HG03354 (cell line): ENCODE data around the gene PRL.

Experiments used
- ATAC-seq: cut with Tn5 transposase; IDR thresholded peaks from one replicate; pipeline ENCODE4 v1.9.1; 2021; ENCODE audit warnings: mild to moderate bottlenecking; ENCODE audit not compliant: unreplicated experiment, poor library complexity, severe bottlenecking

PRL gene

GRCh38 chr6:22239261-22239921, 57.4 kb downstream of the PRL start:
- ATAC-seq: no peak

GRCh38 chr6:22238861-22239260, 58.0 kb downstream of the PRL start:
- no peak for ATAC-seq

DNA sequence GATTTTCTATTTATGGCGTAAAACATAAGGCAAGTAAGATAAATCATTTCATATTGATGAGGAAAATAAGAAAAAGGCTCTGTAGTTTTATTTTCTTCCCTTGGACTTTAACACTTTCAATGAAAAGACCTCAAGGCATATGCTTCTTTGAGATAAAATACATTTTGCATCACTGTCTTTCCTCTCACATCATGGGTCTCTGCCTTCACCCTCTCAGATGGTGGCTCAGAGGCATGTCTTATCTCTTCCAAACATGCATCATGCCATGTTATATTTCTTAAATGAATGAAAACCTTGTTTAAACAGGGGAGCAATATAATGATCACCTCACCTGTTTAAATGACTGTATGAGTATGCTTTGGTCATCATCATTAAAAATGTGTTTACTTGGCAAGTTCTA, 59.3 kb downstream of the PRL start:
- ATAC-seq: no peak
